Neural progenitor cell (in vitro differentiated cells): ENCODE data around the gene NALCN. TPM values are rescaled to one million over a fixed set of nuclear protein-coding genes. Genes with fewer than 3 reads are reported as not detected.

Experiments used
- DNase-seq: peaks from one replicate; pipeline ENCODE4 v3.0.0-alpha.2; 2016; ENCODE audit warnings: low spot score
- H2AFZ ChIP-seq: fragments of 200-600 bp; sonication (generic); replicated peaks from 2 replicates; pipeline ENCODE4 v1.6.1; 2016; ENCODE audit warnings: antibody characterized with exemption
- H3F3A ChIP-seq: fragments of 200-600 bp; sonication (generic); 2 replicates; pipeline ENCODE4 v1.6.1; 2016; ENCODE audit warnings: antibody characterized with exemption, low read depth
- H3K27ac ChIP-seq: fragments of 200-600 bp; sonication (generic); 2 replicates; pipeline ENCODE4 v1.5.1; 2016; ENCODE audit warnings: mild to moderate bottlenecking
- H3K27me3 ChIP-seq: fragments of 200-600 bp; sonication (generic); 2 replicates; pipeline ENCODE4 v1.6.1; 2016; ENCODE audit warnings: mild to moderate bottlenecking, moderate library complexity
- H3K36me3 ChIP-seq: fragments of 200-600 bp; sonication (generic); 2 replicates; pipeline ENCODE4 v1.5.1; 2016
- H3K4me1 ChIP-seq: fragments of 200-600 bp; sonication (generic); 2 replicates; pipeline ENCODE4 v1.6.1; 2016; ENCODE audit warnings: mixed run types
- H3K4me2 ChIP-seq: fragments of 200-600 bp; sonication (generic); 2 replicates; pipeline ENCODE4 v1.6.1; 2016
- H3K4me3 ChIP-seq: fragments of 200-600 bp; sonication (generic); 2 replicates; pipeline ENCODE4 v1.5.1; 2016
- H3K79me2 ChIP-seq: fragments of 200-600 bp; sonication (generic); 2 replicates; pipeline ENCODE4 v1.6.1; 2016; ENCODE audit warnings: low read depth
- H3K9ac ChIP-seq: fragments of 200-600 bp; sonication (generic); 2 replicates; pipeline ENCODE4 v1.6.1; 2016
- H3K9me3 ChIP-seq: fragments of 200-600 bp; sonication (generic); 2 replicates; pipeline ENCODE4 v1.5.1; 2016; ENCODE audit warnings: low read depth
- H4K20me1 ChIP-seq: fragments of 200-600 bp; sonication (generic); 2 replicates; pipeline ENCODE4 v1.6.1; 2016; ENCODE audit warnings: low read depth
- H3K27ac Mint-ChIP-seq: 3 replicates; pipeline ENCODE4 v1.8.0; 2021; ENCODE audit warnings: mixed read lengths
- H3K27me3 Mint-ChIP-seq: 2 replicates; pipeline ENCODE4 v1.8.0; 2022; ENCODE audit warnings: low read depth, mild to moderate bottlenecking, inconsistent platforms, moderate library complexity, mixed read lengths; ENCODE audit not compliant: insufficient read depth
- H3K36me3 Mint-ChIP-seq: 3 replicates; pipeline ENCODE4 v1.8.0; 2021; ENCODE audit warnings: mixed read lengths
- H3K4me1 Mint-ChIP-seq: 3 replicates; pipeline ENCODE4 v1.8.0; 2021; ENCODE audit warnings: mixed read lengths
- H3K4me3 Mint-ChIP-seq: 3 replicates; pipeline ENCODE4 v1.8.0; 2021; ENCODE audit warnings: mild to moderate bottlenecking, moderate library complexity, mixed read lengths
- H3K9me3 Mint-ChIP-seq: 3 replicates; pipeline ENCODE4 v1.8.0; 2020; ENCODE audit warnings: mixed read lengths
- CTCF ChIP-seq: fragments of 200-600 bp; sonication (generic); IDR thresholded peaks from 2 replicates; pipeline ENCODE4 v1.5.1; 2017; ENCODE audit warnings: antibody characterized with exemption, mild to moderate bottlenecking
- EZH2 ChIP-seq: fragments of 200-600 bp; sonication (generic); IDR thresholded peaks from 2 replicates; pipeline ENCODE4 v1.6.1; 2017; ENCODE audit warnings: antibody characterized with exemption, mild to moderate bottlenecking, moderate library complexity
- EZH2phosphoT487 ChIP-seq: fragments of 200-600 bp; sonication (generic); IDR thresholded peaks from 2 replicates; pipeline ENCODE4 v1.6.1; 2017; ENCODE audit warnings: antibody characterized with exemption
- total RNA-seq: library from RNA; depleted of rRNA; stranded (reverse); fragments of >200 nt; gene quantifications from 2 replicates; pipeline ENCODE4 v1.2.3, GENCODE V29; 2015; ENCODE audit warnings: low replicate concordance

Gene NALCN
- total RNA-seq, 1 donor from 2014 or later, result 1.1 TPM

- Histone ChIP-seq H3K36me3 (no peaks in the 10 kb centered on the region), H3K27ac (no peak overlapping the region), H3K4me1 (no peaks in the 10 kb centered on the region), H2AFZ (no peak overlapping the region), H3K27me3 (no peaks in the 10 kb centered on the region), H3K4me2 (no peak overlapping the region), H3F3A (no peaks in the 10 kb centered on the region), H4K20me1 (no peaks in the 10 kb centered on the region), H3K4me3 (no peak overlapping the region), H3K9ac (no peak overlapping the region), H3K79me2 (no peaks in the 10 kb centered on the region), H3K9me3 (no peaks in the 10 kb centered on the region)
- Mint-ChIP-seq H3K4me1 (peaks cover 3% of the 10 kb centered on the region), H3K27ac (no peak overlapping the region), H3K4me3 (no peak overlapping the region), H3K36me3 (no peaks in the 10 kb centered on the region), H3K27me3 (no peaks in the 10 kb centered on the region), H3K9me3 (no peaks in the 10 kb centered on the region)
- no peak for TF ChIP-seq CTCF
- TF ChIP-seq EZH2phosphoT487, result no peak
- no peak for TF ChIP-seq EZH2
- no peak for DNase-seq
Observed at GRCh38 chr13:101390461-101390860, 25.8 kb downstream of the NALCN start.

DNA sequence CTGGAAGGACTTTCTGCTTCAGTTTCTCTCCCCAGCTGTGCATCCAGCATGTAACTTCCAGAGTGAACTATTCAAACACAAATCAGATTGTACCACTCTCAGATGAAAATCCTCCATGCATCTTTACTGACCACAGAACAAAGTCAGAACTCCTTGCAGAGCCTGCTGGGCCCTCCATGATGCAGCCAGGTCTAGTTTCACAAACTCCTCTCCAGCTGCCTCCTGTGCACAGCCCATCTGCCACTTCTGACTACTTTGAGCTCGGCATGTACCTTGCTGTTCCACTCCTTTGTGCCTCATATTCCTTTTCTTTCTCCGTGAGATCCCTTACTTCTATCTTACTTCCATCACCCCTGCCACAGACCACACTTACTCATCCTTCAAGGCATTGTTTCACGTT is 31.4 kb downstream of the NALCN start:
- no peak for TF ChIP-seq CTCF
- TF ChIP-seq EZH2phosphoT487, result no peak
- no peak for TF ChIP-seq EZH2
- Mint-ChIP-seq H3K9me3 (no peaks in the 10 kb centered on the region), H3K4me3 (no peak overlapping the region), H3K27me3 (no peaks in the 10 kb centered on the region), H3K4me1 (peaks cover 20% of the 10 kb centered on the region), H3K27ac (peak overlapping the region; percentile 22), H3K36me3 (no peaks in the 10 kb centered on the region)
- no peaks in the 10 kb centered on the region for H3F3A ChIP-seq
- no peak overlapping the region for H3K27ac ChIP-seq
- no peak overlapping the region for H3K4me2 ChIP-seq
- no peaks in the 10 kb centered on the region for H3K36me3 ChIP-seq
- H3K79me2 ChIP-seq, result no peaks in the 10 kb centered on the region
- H3K9me3 ChIP-seq, result no peaks in the 10 kb centered on the region
- peak overlapping the region; percentile 97 for H2AFZ ChIP-seq
- no peaks in the 10 kb centered on the region for H3K4me1 ChIP-seq
- H3K4me3 ChIP-seq, result no peak overlapping the region
- H4K20me1 ChIP-seq, result no peaks in the 10 kb centered on the region
- DNase-seq, result no peak
- H3K9ac ChIP-seq, result no peak overlapping the region
- H3K27me3 ChIP-seq, result no peaks in the 10 kb centered on the region

GRCh38 chr13:101383595-101383994 is 32.7 kb downstream of the NALCN start:
- H3K4me3 Mint-ChIP-seq, result no peak overlapping the region
- TF ChIP-seq CTCF (no peak), EZH2phosphoT487 (no peak), EZH2 (no peak)
- no peak for DNase-seq
- Histone ChIP-seq H2AFZ (no peak overlapping the region), H3K9ac (no peak overlapping the region), H3K27me3 (no peaks in the 10 kb centered on the region), H3K4me3 (no peak overlapping the region), H3K4me1 (no peaks in the 10 kb centered on the region), H3K4me2 (no peak overlapping the region), H3F3A (no peaks in the 10 kb centered on the region), H4K20me1 (no peaks in the 10 kb centered on the region), H3K36me3 (no peaks in the 10 kb centered on the region), H3K79me2 (no peaks in the 10 kb centered on the region), H3K27ac (no peak overlapping the region), H3K9me3 (no peaks in the 10 kb centered on the region)
- peaks cover 20% of the 10 kb centered on the region for H3K4me1 Mint-ChIP-seq
- H3K9me3 Mint-ChIP-seq, result no peaks in the 10 kb centered on the region
- H3K27me3 Mint-ChIP-seq, result no peaks in the 10 kb centered on the region
- no peaks in the 10 kb centered on the region for H3K36me3 Mint-ChIP-seq
- H3K27ac Mint-ChIP-seq, result no peak overlapping the region

- TF ChIP-seq EZH2phosphoT487 (no peak), EZH2 (no peak), CTCF (no peak)
- Histone ChIP-seq H3K9me3 (no peaks in the 10 kb centered on the region), H3K27me3 (no peaks in the 10 kb centered on the region), H3K36me3 (no peaks in the 10 kb centered on the region), H4K20me1 (no peaks in the 10 kb centered on the region), H3K9ac (no peak overlapping the region), H3F3A (no peaks in the 10 kb centered on the region), H3K4me2 (no peak overlapping the region), H3K4me1 (no peaks in the 10 kb centered on the region), H3K27ac (no peak overlapping the region), H2AFZ (no peak overlapping the region), H3K79me2 (no peaks in the 10 kb centered on the region), H3K4me3 (no peak overlapping the region)
- Mint-ChIP-seq H3K27ac (no peak overlapping the region), H3K9me3 (no peaks in the 10 kb centered on the region), H3K36me3 (no peaks in the 10 kb centered on the region), H3K27me3 (no peaks in the 10 kb centered on the region), H3K4me1 (peaks cover 20% of the 10 kb centered on the region), H3K4me3 (no peak overlapping the region)
- no peak for DNase-seq
Observed at GRCh38 chr13:101382701-101383100, 33.6 kb downstream of the NALCN start.
